HepG2 (cell line): ENCODE measurements around the gene FKBP14. TPM values are rescaled to one million over a fixed set of nuclear protein-coding genes. Genes with fewer than 3 reads are reported as not detected.
A peak's percentile ranks its signal among the peaks of the same experiment; 100 is the strongest.

Experiments used
- ATF3 ChIP-seq: sonication (generic); formaldehyde crosslinking; IDR thresholded peaks from 2 replicates; pipeline ENCODE4 v1.4.0; 2020; ENCODE audit warnings: missing genetic modification reagents
- ATF7-NPFF ChIP-seq: sonication (generic); formaldehyde crosslinking; IDR thresholded peaks from 2 replicates; pipeline ENCODE4 v1.8.1; 2023; ENCODE audit warnings: mild to moderate bottlenecking, low read depth, missing genetic modification reagents, moderate library complexity
- CBX2 ChIP-seq, 2 experiments: fragments of 200-600 bp in 1 of 2; sonication (generic); formaldehyde crosslinking in 1 of 2; IDR thresholded peaks; 2 replicates each; pipeline versions ENCODE4 v1.7.0 to v1.8.1; 2018 to 2022; ENCODE audit warnings: low read depth in 2 of 2, low read length in 1 of 2, mild to moderate bottlenecking in 1 of 2, missing genetic modification reagents in 1 of 2
- CBX5 ChIP-seq: sonication (generic); formaldehyde crosslinking; IDR thresholded peaks from 2 replicates; pipeline ENCODE4 v1.4.0; 2020; ENCODE audit warnings: missing genetic modification reagents, borderline replicate concordance
- HDAC2 ChIP-seq: sonication (generic); formaldehyde crosslinking; IDR thresholded peaks from 2 replicates; pipeline ENCODE4 v1.4.0; 2020; ENCODE audit warnings: missing genetic modification reagents
- HNF1A ChIP-seq, 2 experiments: sonication (generic) in 1 of 2; formaldehyde crosslinking in 1 of 2; IDR thresholded peaks; 2 replicates each; pipeline versions ENCODE4 v1.4.0 to v1.6.1; 2016 to 2020; ENCODE audit warnings: borderline replicate concordance in 1 of 2, low read depth in 1 of 2, mild to moderate bottlenecking in 1 of 2, missing genetic modification reagents in 1 of 2
- IRX3 ChIP-seq: sonication (generic); formaldehyde crosslinking; IDR thresholded peaks from 2 replicates; pipeline ENCODE4 v1.8.1; 2023; ENCODE audit warnings: mild to moderate bottlenecking, low read depth, missing genetic modification reagents, borderline replicate concordance
- JUND ChIP-seq: sonication (generic); formaldehyde crosslinking; IDR thresholded peaks from 2 replicates; pipeline ENCODE4 v1.8.0; 2022; ENCODE audit warnings: mild to moderate bottlenecking, missing genetic modification reagents
- KDM1A ChIP-seq: IDR thresholded peaks from 2 replicates; pipeline ENCODE4 v1.6.1; 2016; ENCODE audit warnings: missing compliant biosample characterization
- MYC ChIP-seq: sonication (generic); formaldehyde crosslinking; IDR thresholded peaks from 2 replicates; pipeline ENCODE4 v1.9.0; 2021; ENCODE audit warnings: missing genetic modification reagents, borderline replicate concordance
- NR2F2 ChIP-seq: IDR thresholded peaks from 2 replicates; pipeline ENCODE4 v1.6.1; 2012; ENCODE audit warnings: low read depth, inconsistent platforms, borderline replicate concordance
- POLR2A ChIP-seq, 2 experiments: IDR thresholded peaks; 2 replicates each; pipeline ENCODE4 v1.6.1; 2011; ENCODE audit warnings: low read depth in 2 of 2, low read length in 2 of 2, mild to moderate bottlenecking in 1 of 2, moderate library complexity in 1 of 2; ENCODE audit not compliant: insufficient read depth in 1 of 2
- TCF7L2 ChIP-seq: IDR thresholded peaks from 2 replicates; pipeline ENCODE4 v1.6.1; 2011; ENCODE audit warnings: mild to moderate bottlenecking, low read depth, low read length, moderate library complexity
- ZNF124 ChIP-seq: sonication (generic); formaldehyde crosslinking; IDR thresholded peaks from 2 replicates; pipeline ENCODE4 v1.4.0; 2020; ENCODE audit warnings: missing genetic modification reagents
- ZNF180 ChIP-seq: sonication (generic); formaldehyde crosslinking; IDR thresholded peaks from 2 replicates; pipeline ENCODE4 v1.4.0; 2020; ENCODE audit warnings: low read depth, missing genetic modification reagents, borderline replicate concordance
- ZNF253 ChIP-seq: sonication (generic); formaldehyde crosslinking; IDR thresholded peaks from 2 replicates; pipeline ENCODE4 v1.8.0; 2022; ENCODE audit warnings: mild to moderate bottlenecking, missing genetic modification reagents, borderline replicate concordance
- ZNF350 ChIP-seq: sonication (generic); formaldehyde crosslinking; IDR thresholded peaks from 2 replicates; pipeline ENCODE4 v1.4.0; 2020; ENCODE audit warnings: mild to moderate bottlenecking, low read depth, missing genetic modification reagents, borderline replicate concordance
- ZNF367 ChIP-seq: sonication (generic); formaldehyde crosslinking; IDR thresholded peaks from 2 replicates; pipeline ENCODE4 v1.4.0; 2020; ENCODE audit warnings: missing genetic modification reagents, borderline replicate concordance
- ZNF607 ChIP-seq: sonication (generic); formaldehyde crosslinking; IDR thresholded peaks from 2 replicates; pipeline ENCODE4 v1.5.1; 2020; ENCODE audit warnings: missing genetic modification reagents, mild to moderate bottlenecking, borderline replicate concordance
- ZNF792 ChIP-seq: IDR thresholded peaks from 2 replicates; pipeline ENCODE4 v1.6.1; 2016
- polyA plus RNA-seq, 8 experiments: library from polyadenylated mRNA; depleted of rRNA in 3 of 8; stranded (reverse) in 7 of 8; unstranded in 1 of 8; fragments of >200 nt; fragmentation: Illumina TruSeq in 4 of 8; extraction: Trizol in 4 of 8; gene quantifications; 2 replicates each; pipeline versions ENCODE4 v1.2.1 to v1.2.3, GENCODE V29; 2011 to 2016; ENCODE audit warnings: low read depth in 4 of 8, missing spikeins in 1 of 8, mixed read lengths in 1 of 8; ENCODE audit not compliant: insufficient read depth in 1 of 8
- total RNA-seq, 5 experiments: library from RNA; depleted of rRNA; stranded (reverse); fragments of >200 nt; fragmentation: Illumina TruSeq; extraction: Trizol; gene quantifications; 2 replicates each; pipeline ENCODE4 v1.2.3, GENCODE V29; 2016; ENCODE audit warnings: low read depth in 1 of 5
- TF ChIP-seq, protein P1 (sequence below): sonication (generic); formaldehyde crosslinking; IDR thresholded peaks from 2 replicates; pipeline ENCODE4 v1.4.0; 2020; ENCODE audit warnings: missing genetic modification reagents, borderline replicate concordance

Gene FKBP14
- total and polyA plus RNA-seq, 2 of the 13 experiments (the other 11 are each of a cell fraction or from before 2014, with no cell fraction given): 20.0 to 32.3 TPM

- TF ChIP-seq HNF1A (IDR thresholded peaks at IDR 0.05; ENCODE audit: low read depth) (0 out of 2 replicates have a peak, but pooled peaks have one; percentile 15), HNF1A (CRISPR knock-in tag; IDR thresholded peaks at IDR 0.05; ENCODE audit: borderline replicate concordance) (no peak), MYC (CRISPR knock-in tag) (peak; percentile 65; the same call in 1 of the 2 replicates), TCF7L2 (no peak), ZNF367 (CRISPR knock-in tag) (no peak), KDM1A (CRISPR knock-in tag) (no peak), HDAC2 (CRISPR knock-in tag) (peak; percentile 50; the same call in 1 of the 2 replicates), CBX2 (IDR thresholded peaks at IDR 0.05; ENCODE audit: low read depth, low read length) (no peak), CBX2 (CRISPR knock-in tag; IDR thresholded peaks at IDR 0.05; ENCODE audit: low read depth) (no peak), ATF7-NPFF (no peak), NR2F2 (0 out of 2 replicates have a peak, but pooled peaks have one; percentile 11), ZNF607 (CRISPR knock-in tag) (peak; percentile 61; the same call in 1 of the 2 replicates), CBX5 (no peak), ZNF792 (CRISPR knock-in tag) (0 out of 2 replicates have a peak, but pooled peaks have one; percentile 19), JUND (no peak), ATF3 (no peak), ZNF350 (CRISPR knock-in tag) (no peak; the same call in 1 of the 2 replicates), ZNF180 (CRISPR knock-in tag) (no peak), IRX3 (CRISPR knock-in tag) (0 out of 2 replicates have a peak, but pooled peaks have one; percentile 50), POLR2A (IDR thresholded peaks at IDR 0.05; ENCODE audit: insufficient read depth in 1 of 2, low read depth in 2 of 2, low read length in 2 of 2) (peak; percentile 69 to 79), ZNF253 (no peak), ZNF124 (CRISPR knock-in tag) (no peak; the same call in 1 of the 2 replicates)
- TF ChIP-seq, protein P1, sequence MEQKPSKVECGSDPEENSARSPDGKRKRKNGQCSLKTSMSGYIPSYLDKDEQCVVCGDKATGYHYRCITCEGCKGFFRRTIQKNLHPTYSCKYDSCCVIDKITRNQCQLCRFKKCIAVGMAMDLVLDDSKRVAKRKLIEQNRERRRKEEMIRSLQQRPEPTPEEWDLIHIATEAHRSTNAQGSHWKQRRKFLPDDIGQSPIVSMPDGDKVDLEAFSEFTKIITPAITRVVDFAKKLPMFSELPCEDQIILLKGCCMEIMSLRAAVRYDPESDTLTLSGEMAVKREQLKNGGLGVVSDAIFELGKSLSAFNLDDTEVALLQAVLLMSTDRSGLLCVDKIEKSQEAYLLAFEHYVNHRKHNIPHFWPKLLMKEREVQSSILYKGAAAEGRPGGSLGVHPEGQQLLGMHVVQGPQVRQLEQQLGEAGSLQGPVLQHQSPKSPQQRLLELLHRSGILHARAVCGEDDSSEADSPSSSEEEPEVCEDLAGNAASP: peak; percentile 41; the same call in 1 of the 2 replicates
Observed at GRCh38 chr7:30026229-30027064, at the start of gene FKBP14 (continued).
